Measurements from ENCODE around the gene APBB2. TPM values are rescaled to one million over a fixed set of nuclear protein-coding genes. Genes with fewer than 3 reads are reported as not detected.

APBB2 gene
- total RNA-seq (2021; fragmentation: NEBNext Ultra II Directional; extraction: Animal tissue kit (Norgen Biotek cat#: 25700)): 59.4 and 64.0 TPM in 2 replicates
- polyA plus RNA-seq (2011; rRNA removed): 58.7 and 63.6 TPM in 2 replicates
- 70.8 TPM for polyA plus RNA-seq (2011; cell fraction: cytosol; rRNA removed)
- polyA plus RNA-seq (2011; cell fraction: nucleus; rRNA removed): 75.6 TPM
- 35.7 to 49.6 TPM (median 46.2 TPM) in 4 replicates for polyA plus RNA-seq (2012, experiment 1 of 2)
- 7.2 TPM for polyA plus RNA-seq (2012, experiment 2 of 2)
- polyA plus RNA-seq (2013, experiment 1 of 2): 38.0 TPM
- 40.7 TPM for polyA plus RNA-seq (2013, experiment 2 of 2)
- 151 and 163 TPM in 2 replicates for polyA minus RNA-seq (2011; rRNA and poly(A)+ RNA removed)
- 47.0 TPM for polyA minus RNA-seq (2011; cell fraction: cytosol; rRNA and poly(A)+ RNA removed)
- polyA minus RNA-seq (2011; cell fraction: nucleus; rRNA and poly(A)+ RNA removed): 91.3 TPM
- long read RNA-seq, experiment 1, transcript APBB2-204 (7 exons, 1,681 nt): major isoform, 7 of 55 reads
- long read RNA-seq, experiment 1, partial matches to known transcripts: 6 of 55 reads
- long read RNA-seq, experiment 1, other reads (novel, unspliced or antisense): 38 of 55 reads
- long read RNA-seq, experiment 2, transcript APBB2-204 (7 exons, 1,681 nt): major isoform, 21 of 27 reads
- long read RNA-seq, experiment 2, partial matches to known transcripts: 1 of 27 reads
- long read RNA-seq, experiment 2, other reads (novel, unspliced or antisense): 5 of 27 reads

GRCh38 chr4:41214136-41214824, at the start of gene APBB2:
Gene APBB2, minus strand, starts transcription at chr4:41214542. Its CDS starts 181,288 bp downstream, at chr4:41033254.
- H3K4me1 ChIP-seq (replicated peaks in 1 of 4; ENCODE audit: control insufficient read depth in 3 of 4, insufficient read depth in 4 of 4, low read length in 3 of 4): peaks cover 3 to 12% (median 6%) of the 10 kb centered on the region in 4 experiments; a peak in 6 of 7 replicates
- no peaks in the 10 kb centered on the region for H3K9me3 ChIP-seq (ENCODE audit: insufficient read depth in 2 of 2, low read depth in 1 of 2, low read length in 1 of 2)
- H3K36me3 ChIP-seq (ENCODE audit: control insufficient read depth in 2 of 4, insufficient read depth in 4 of 4, low read length in 3 of 4): no peaks in the 10 kb centered on the region
- H4K91ac ChIP-seq (replicated peaks; ENCODE audit: insufficient read length, low read length): peak within 1 kb of the TSS; percentile 77
- H3K23me2 ChIP-seq (ENCODE audit: low read depth, low read length): peaks cover 10% of the 10 kb centered on the region
- H3K56ac ChIP-seq (replicated peaks; ENCODE audit: insufficient read length, low read depth, low read length): no peak within 1 kb of the TSS
- ChIA-PET POLR2A (ENCODE audit: partially characterized antibody) (interaction anchor here (0.5 to 5.6 kb wide), 19 partner anchors 9 to 304 kb away, joined by 3 to 86 read pairs (median 3); partner anchors contain the start of gene UCHL1), CTCF (ENCODE audit: partially characterized antibody) (interaction anchor here (0.5 to 11.0 kb wide), 34 partner anchors 9 to 471 kb away, joined by 3 to 167 read pairs (median 4); partner anchors contain the start of gene UCHL1)
- WGBS, 2 experiments (ENCODE audit: extremely low coverage in 1 of 2, insufficient coverage in 1 of 2, insufficient read length in 1 of 2, insufficient replicate concordance in 2 of 2, low coverage in 1 of 2, low lambda C conversion rate in 2 of 2, missing lambda C conversion rate in 1 of 2): 1% methylated on average over 52 of the region's 71 CpGs; no CpG with 5 or more reads in 1 of the 2 experiments
- no peak within 1 kb of the TSS for H2AK5ac ChIP-seq (ENCODE audit: low read depth, low read length)
- H3K14ac ChIP-seq (ENCODE audit: insufficient read length): no peak within 1 kb of the TSS
- 0 out of 2 replicates have a peak within 1 kb of the TSS, but pooled peaks have one; percentile 48 for H3K27ac ChIP-seq (ENCODE audit: low read depth, low read length)
- H2BK12ac ChIP-seq (ENCODE audit: low read depth, low read length): peak within 1 kb of the TSS; percentile 19; the same call in 1 of the 2 replicates
- no peak within 1 kb of the TSS for H4K5ac ChIP-seq (ENCODE audit: insufficient read length, low read depth, low read length)
- H2BK5ac ChIP-seq (ENCODE audit: low read depth, low read length): peak within 1 kb of the TSS; percentile 77
- 0 out of 2 replicates have a peak within 1 kb of the TSS, but pooled peaks have one; percentile 31 for H4K8ac ChIP-seq (ENCODE audit: extremely low read depth, insufficient read depth, low read length)
- H3K79me2 ChIP-seq (ENCODE audit: control insufficient read depth in 1 of 2, insufficient read depth in 2 of 2, low read length in 2 of 2): peaks cover 0 to 41% of the 10 kb centered on the region in 2 experiments; a peak in 3 of 4 replicates
- H4K20me1 ChIP-seq (replicated peaks in 1 of 2; ENCODE audit: control insufficient read depth in 1 of 2, insufficient read depth in 2 of 2, low read length in 2 of 2): peaks cover 0 to 2% of the 10 kb centered on the region in 2 experiments
- peaks cover 5% of the 10 kb centered on the region for H3K79me1 ChIP-seq (ENCODE audit: low read depth, low read length)
- no peak within 1 kb of the TSS for H3K23ac ChIP-seq (ENCODE audit: insufficient read length)
- FAIRE-seq (no peak), DNase-seq (ENCODE audit: low read depth in 1 of 2, low spot score in 2 of 2) (peak; percentile 94 to 95)
- no peak within 1 kb of the TSS for H2BK120ac ChIP-seq (replicated peaks; ENCODE audit: low read depth, low read length)
- peak within 1 kb of the TSS; percentile 34 to 98 (median 74); a peak in 6 of 7 replicates for H3K9ac ChIP-seq (replicated peaks in 1 of 4; ENCODE audit: extremely low read depth in 1 of 4, low read depth in 3 of 4, low read length in 3 of 4)
- H3K18ac ChIP-seq (ENCODE audit: extremely low read depth, low read length): peak within 1 kb of the TSS; percentile 93
- H3K4me2 ChIP-seq (ENCODE audit: insufficient read depth in 1 of 2, low read depth in 2 of 2, low read length in 2 of 2): peak within 1 kb of the TSS; percentile 92 to 94
- H2AFZ ChIP-seq (ENCODE audit: low read length): peak within 1 kb of the TSS; percentile 96; the same call in 1 of the 2 replicates
- peak within 1 kb of the TSS; percentile 55 to 88 (median 85) for H3K4me3 ChIP-seq (ENCODE audit: extremely low read depth in 1 of 4, insufficient read depth in 2 of 4, low read depth in 3 of 4, low read length in 4 of 4)
- H3K27me3 ChIP-seq (replicated peaks in 1 of 4; ENCODE audit: control insufficient read depth in 3 of 4, extremely low read depth in 1 of 4, insufficient read depth in 3 of 4, low read length in 3 of 4): no peaks in the 10 kb centered on the region; a peak in 1 of 7 replicates
- no peak within 1 kb of the TSS for H3K4ac ChIP-seq (replicated peaks; ENCODE audit: insufficient read length, low read depth, low read length)
- H2BK15ac ChIP-seq (ENCODE audit: low read length): peak within 1 kb of the TSS; percentile 75; the same call in 1 of the 2 replicates
- peak within 1 kb of the TSS; percentile 96 for H2BK20ac ChIP-seq (ENCODE audit: low read length)
- TF ChIP-seq SP1 (IDR thresholded peaks at IDR 0.05; ENCODE audit: low read depth, low read length): peak; percentile 95
- no peak for TF ChIP-seq CEBPB (IDR thresholded peaks at IDR 0.05; ENCODE audit: low read depth, low read length)
- peak; percentile 10 for TF ChIP-seq CTBP2 (IDR thresholded peaks at IDR 0.05; ENCODE audit: borderline replicate concordance, insufficient read depth, insufficient read length, low read length)
- TF ChIP-seq GTF2F1 (IDR thresholded peaks at IDR 0.05; ENCODE audit: borderline replicate concordance, low read depth, low read length): no peak; the same call in 1 of the 2 replicates
- TF ChIP-seq TCF12 (IDR thresholded peaks at IDR 0.05; ENCODE audit: low read depth, low read length): no peak
- no peak for TF ChIP-seq FOSL1 (IDR thresholded peaks at IDR 0.05; ENCODE audit: insufficient read depth, low read depth, low read length)
- peak; percentile 86 for TF ChIP-seq KDM4A (IDR thresholded peaks at IDR 0.05; ENCODE audit: low read depth, low read length, severe bottlenecking)
- TF ChIP-seq JUN (IDR thresholded peaks at IDR 0.05; ENCODE audit: low read depth, low read length): no peak

Data from H1 (cell line).